Tibial nerve (tissue), 4 donors: ENCODE results near the gene TMC4.

Experiments used
- EP300 ChIP-seq, 2 donors: sonication (generic); formaldehyde crosslinking; IDR thresholded peaks; one replicate each; pipeline ENCODE4 v1.6.1; 2017; ENCODE audit warnings: antibody characterized with exemption in 2 of 2, mild to moderate bottlenecking in 1 of 2
- POLR2A ChIP-seq, 2 donors: fragments of 450-650 bp; IDR thresholded peaks; one replicate each; pipeline ENCODE4 v1.6.1; 2017; ENCODE audit warnings: antibody characterized with exemption in 2 of 2, mild to moderate bottlenecking in 2 of 2, moderate library complexity in 2 of 2
- TF ChIP-seq, protein P1 (sequence below), 5 experiments: fragments of 200-600 bp in 3 of 5; fragments of 450-650 bp in 2 of 5; sonication (generic) in 3 of 5; IDR thresholded peaks; one replicate each; pipeline ENCODE4 v1.5.1; 2016 to 2019; ENCODE audit warnings: antibody characterized with exemption in 5 of 5, mild to moderate bottlenecking in 3 of 5, moderate library complexity in 2 of 5

DNA sequence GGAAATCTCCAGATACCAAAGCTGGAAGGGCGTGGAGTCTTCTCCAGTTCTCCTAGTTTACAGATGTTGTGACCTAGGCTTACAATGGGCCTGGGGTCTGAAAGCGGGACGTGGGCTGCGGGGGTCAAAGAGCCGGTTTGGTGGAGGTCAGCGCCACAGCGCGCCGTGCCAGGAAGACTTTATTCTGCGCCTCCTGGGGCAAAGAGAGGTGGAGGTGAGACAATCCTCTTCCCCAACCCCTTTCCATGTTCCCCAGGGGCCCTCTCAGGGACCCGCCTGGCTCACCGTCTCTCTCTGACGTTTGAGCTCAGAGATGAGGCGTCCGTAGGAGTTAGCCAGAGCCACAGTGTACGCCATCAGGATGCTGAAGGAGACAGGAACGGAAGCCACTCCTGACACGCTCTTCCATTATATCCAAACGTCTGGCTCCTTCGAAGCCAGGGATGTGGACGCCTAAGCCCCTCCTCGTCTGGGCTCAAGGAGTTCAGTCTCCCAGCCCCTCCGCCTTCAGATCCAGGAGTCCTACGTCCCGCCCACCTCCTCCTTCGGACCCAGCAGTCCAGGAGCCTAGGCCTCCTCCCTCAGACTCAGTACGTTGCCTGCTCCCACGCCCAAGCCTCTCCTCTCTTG lies 12.7 kb downstream of the TMC4 start:
- TF ChIP-seq, protein P1, sequence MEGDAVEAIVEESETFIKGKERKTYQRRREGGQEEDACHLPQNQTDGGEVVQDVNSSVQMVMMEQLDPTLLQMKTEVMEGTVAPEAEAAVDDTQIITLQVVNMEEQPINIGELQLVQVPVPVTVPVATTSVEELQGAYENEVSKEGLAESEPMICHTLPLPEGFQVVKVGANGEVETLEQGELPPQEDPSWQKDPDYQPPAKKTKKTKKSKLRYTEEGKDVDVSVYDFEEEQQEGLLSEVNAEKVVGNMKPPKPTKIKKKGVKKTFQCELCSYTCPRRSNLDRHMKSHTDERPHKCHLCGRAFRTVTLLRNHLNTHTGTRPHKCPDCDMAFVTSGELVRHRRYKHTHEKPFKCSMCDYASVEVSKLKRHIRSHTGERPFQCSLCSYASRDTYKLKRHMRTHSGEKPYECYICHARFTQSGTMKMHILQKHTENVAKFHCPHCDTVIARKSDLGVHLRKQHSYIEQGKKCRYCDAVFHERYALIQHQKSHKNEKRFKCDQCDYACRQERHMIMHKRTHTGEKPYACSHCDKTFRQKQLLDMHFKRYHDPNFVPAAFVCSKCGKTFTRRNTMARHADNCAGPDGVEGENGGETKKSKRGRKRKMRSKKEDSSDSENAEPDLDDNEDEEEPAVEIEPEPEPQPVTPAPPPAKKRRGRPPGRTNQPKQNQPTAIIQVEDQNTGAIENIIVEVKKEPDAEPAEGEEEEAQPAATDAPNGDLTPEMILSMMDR (IDR thresholded peaks at IDR 0.05): no peak
- TF ChIP-seq POLR2A (IDR thresholded peaks at IDR 0.05): no peak
- TF ChIP-seq EP300 (IDR thresholded peaks at IDR 0.05): no peak
